ENCODE measurements around the gene STK32C.
"Not testable (repeated sequence)": the region's sequence is repeated elsewhere in the genome, so short reads cannot be mapped to it uniquely, and the experiment has no call there.

Gene STK32C

DNA sequence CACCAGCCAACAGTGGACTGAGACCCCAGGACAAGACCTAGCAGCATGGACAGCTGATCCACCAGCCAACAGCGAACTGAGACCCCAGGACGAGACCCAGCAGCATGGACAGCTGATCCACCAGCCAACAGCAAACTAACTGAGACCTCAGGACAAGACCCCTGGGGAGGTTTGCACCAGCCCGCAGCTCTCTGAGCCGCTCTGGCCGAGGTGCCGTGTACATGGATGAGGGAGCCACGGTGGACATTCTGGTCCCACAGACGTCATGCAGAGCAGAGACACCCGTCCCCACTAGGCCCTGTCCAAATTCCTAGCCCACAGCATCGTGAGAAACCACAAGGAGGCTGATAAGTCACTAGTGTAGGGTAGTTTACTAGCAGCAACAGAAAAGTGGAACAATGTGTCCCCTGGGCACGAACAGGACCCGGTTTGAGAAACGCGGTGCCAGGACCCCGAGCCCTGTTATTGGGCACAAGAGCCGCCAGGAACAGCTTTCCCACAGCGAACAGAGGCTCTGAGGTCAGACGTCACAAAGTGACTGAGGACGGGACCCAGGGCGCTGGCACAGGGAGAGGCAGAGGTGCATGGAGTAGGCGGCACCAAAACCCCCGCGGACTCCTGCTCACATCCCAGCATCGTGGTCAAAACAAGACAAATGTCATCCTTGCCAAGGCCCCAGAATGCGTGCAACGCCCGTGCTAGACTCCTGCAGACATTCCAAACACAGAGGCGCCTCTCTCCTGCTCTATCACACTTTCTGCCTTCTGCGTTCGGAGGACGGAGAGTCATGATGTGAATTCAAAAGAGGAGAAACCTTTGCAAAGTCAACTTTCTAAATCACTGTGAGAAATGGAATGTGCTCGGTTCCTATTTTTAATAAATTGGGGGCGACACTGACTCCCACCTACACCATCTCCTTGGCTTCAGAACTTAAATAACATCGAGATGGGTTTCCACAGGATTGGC, 8.1 kb downstream of the STK32C start:
- Mint-ChIP-seq H3K4me3 (no peak overlapping the region), H3K4me1 (peaks cover 17% of the 10 kb centered on the region), H3K9me3 (peaks cover 8% of the 10 kb centered on the region), H3K27ac (no peak overlapping the region), H3K36me3 (ENCODE audit: low read depth) (no peaks in the 10 kb centered on the region), H3K27me3 (ENCODE audit: low read depth, poor library complexity) (peaks cover 51% of the 10 kb centered on the region)
- TF ChIP-seq, protein P1, sequence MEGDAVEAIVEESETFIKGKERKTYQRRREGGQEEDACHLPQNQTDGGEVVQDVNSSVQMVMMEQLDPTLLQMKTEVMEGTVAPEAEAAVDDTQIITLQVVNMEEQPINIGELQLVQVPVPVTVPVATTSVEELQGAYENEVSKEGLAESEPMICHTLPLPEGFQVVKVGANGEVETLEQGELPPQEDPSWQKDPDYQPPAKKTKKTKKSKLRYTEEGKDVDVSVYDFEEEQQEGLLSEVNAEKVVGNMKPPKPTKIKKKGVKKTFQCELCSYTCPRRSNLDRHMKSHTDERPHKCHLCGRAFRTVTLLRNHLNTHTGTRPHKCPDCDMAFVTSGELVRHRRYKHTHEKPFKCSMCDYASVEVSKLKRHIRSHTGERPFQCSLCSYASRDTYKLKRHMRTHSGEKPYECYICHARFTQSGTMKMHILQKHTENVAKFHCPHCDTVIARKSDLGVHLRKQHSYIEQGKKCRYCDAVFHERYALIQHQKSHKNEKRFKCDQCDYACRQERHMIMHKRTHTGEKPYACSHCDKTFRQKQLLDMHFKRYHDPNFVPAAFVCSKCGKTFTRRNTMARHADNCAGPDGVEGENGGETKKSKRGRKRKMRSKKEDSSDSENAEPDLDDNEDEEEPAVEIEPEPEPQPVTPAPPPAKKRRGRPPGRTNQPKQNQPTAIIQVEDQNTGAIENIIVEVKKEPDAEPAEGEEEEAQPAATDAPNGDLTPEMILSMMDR (IDR thresholded peaks at IDR 0.05), result no peak
- DNase-seq, result no peak

DNA sequence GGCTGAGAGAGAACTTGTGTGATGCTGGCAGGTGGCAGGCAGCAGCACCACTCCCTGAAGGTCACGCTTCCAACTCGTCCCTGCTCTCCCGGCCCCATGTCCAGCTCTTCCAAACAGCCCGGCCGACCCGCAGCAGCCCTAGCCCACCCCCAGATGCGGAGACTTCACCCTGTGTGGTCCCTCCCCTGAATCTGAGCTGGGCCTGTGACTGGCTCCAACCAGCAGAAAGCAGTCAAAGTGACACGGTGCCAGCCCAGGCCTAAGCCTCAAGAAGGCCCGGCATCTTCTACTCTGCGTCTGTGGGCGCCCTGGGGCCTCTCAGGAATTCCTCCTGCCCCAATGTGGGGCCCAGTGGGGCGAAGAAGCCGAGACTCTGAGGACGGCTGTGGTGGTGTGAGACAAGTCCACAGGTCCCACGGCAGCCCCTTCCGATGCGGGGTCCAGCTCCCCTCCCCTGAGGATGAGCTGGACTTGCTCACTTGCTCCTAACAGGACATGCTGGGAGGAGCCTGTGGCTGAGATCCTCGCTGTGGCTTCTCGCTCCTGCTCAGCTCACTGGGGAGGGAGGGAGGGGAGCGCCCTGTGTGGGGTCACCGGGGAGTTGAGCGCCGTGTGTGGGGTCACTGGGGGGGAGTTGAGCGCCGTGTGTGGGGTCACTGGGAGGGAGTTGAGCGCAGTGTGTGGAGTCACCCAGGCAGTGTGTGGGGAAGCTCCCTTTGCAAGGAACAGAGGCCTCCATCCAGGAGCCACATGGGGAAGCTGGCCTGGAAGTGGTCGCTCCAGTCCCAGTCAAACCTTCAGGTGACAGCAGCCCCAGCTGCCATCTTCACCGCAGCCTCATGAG, 9.5 kb downstream of the STK32C start:
- Mint-ChIP-seq H3K4me3 (no peak overlapping the region), H3K4me1 (peaks cover 26% of the 10 kb centered on the region), H3K9me3 (peaks cover 2% of the 10 kb centered on the region), H3K36me3 (ENCODE audit: low read depth) (no peaks in the 10 kb centered on the region), H3K27me3 (ENCODE audit: low read depth, poor library complexity) (peaks cover 38% of the 10 kb centered on the region), H3K27ac (no peak overlapping the region)
- no peak for DNase-seq
- TF ChIP-seq, protein P1 (IDR thresholded peaks at IDR 0.05), result no peak

DNA sequence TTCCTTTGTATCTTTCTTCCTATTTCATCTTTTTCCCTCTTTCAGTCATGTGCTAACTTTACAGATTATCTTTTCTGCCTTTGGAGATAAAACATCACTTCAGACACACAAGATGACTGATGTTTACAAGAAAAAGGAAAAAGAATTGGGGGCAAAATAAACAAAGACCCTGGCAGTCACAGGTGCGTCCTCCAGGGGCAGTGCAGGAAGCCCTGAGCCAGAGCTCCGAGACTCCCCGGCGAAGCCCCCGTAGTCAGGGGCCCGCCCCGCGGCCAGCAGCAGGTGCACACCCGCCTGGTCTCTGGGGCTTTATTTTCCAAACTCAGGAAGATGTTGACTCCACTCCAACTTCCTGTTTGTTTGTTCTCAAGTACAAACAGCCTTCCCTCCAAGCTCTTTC, 10.2 kb downstream of the STK32C start:
- TF ChIP-seq, protein P1 (IDR thresholded peaks at IDR 0.05), result no peak
- H3K4me1 Mint-ChIP-seq, result peaks cover 21% of the 10 kb centered on the region
- no peak for DNase-seq
- no peak overlapping the region for H3K27ac Mint-ChIP-seq
- peaks cover 30% of the 10 kb centered on the region for H3K27me3 Mint-ChIP-seq (ENCODE audit: low read depth, poor library complexity)
- no peaks in the 10 kb centered on the region for H3K36me3 Mint-ChIP-seq (ENCODE audit: low read depth)
- no peaks in the 10 kb centered on the region for H3K9me3 Mint-ChIP-seq
- H3K4me3 Mint-ChIP-seq, result no peak overlapping the region

DNA sequence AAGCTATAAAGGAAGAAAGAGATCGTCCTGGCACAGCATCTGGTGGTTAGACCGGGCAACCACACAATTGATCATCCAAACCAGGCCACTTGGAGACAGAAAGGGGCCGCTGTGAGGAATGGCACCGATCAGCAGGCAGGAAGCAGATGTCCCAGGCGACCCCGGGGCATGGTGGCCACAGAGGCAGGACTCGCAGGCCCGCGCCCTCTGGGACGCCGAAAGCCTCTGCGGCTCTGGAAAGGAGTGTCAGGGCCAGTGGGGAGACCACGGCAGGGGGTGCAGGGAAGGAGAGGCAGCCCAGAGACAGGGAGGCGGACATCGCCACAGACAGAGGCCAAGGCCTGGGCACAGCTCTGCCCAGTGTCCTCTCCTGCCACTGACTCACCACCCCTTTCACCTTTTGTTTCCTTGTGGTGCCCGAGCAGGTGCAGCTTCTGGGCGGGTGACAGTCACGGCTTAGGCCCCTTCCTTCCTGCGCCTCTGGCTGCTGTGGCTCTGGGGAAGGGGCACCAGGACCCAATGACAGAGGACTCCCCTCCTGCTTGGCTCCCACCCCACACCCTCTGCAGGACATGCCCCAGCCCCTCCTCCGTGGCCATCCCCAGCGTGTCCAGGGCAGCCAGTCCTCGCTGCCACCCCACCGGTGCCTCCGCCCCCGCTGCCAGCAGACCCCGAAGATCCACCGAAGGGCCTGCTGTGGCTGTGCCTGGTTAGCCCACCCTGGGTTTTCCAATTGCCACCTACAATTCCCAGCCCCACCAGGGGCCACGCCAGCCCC, 10.9 kb downstream of the STK32C start:
- Mint-ChIP-seq H3K9me3 (no peaks in the 10 kb centered on the region), H3K27me3 (ENCODE audit: low read depth, poor library complexity) (peaks cover 30% of the 10 kb centered on the region), H3K4me3 (no peak overlapping the region), H3K27ac (no peak overlapping the region), H3K4me1 (peaks cover 20% of the 10 kb centered on the region), H3K36me3 (ENCODE audit: low read depth) (no peaks in the 10 kb centered on the region)
- TF ChIP-seq, protein P1 (IDR thresholded peaks at IDR 0.05), result no peak
- DNase-seq, result no peak

DNA sequence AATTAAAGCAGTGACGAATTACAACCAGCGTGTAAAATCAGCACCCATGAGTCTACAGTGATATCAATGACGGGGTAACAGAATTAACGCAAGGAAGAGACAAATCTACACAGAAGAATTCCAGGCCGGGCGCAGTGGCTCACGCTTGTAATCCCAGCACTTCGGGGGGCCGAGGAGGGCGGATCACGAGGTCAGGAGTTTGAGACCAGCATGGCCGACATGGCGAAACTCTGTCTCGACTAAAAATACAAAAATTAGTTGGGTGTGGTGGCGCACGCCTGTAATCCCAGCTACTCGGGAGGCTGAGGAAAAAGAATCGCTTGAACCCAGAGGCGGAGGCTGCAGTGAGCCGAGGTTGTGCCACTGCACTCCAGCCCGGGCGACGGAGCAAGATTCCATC, 12.3 kb downstream of the STK32C start:
- H3K4me3 Mint-ChIP-seq; H3K36me3 Mint-ChIP-seq (ENCODE audit: low read depth): not testable (repeated sequence)
- peaks cover 25% of the 10 kb centered on the region for H3K27me3 Mint-ChIP-seq (ENCODE audit: low read depth, poor library complexity)

More for the DNA sequence above, 12.3 kb downstream of the STK32C start:
- peaks cover 16% of the 10 kb centered on the region for H3K4me1 Mint-ChIP-seq
- H3K27ac Mint-ChIP-seq, H3K9me3 Mint-ChIP-seq, DNase-seq: not testable (repeated sequence)

All from nephron progenitor cell (in vitro differentiated cells).